Measurements from ENCODE around the gene ATPAF2.

ATPAF2 gene

DNA sequence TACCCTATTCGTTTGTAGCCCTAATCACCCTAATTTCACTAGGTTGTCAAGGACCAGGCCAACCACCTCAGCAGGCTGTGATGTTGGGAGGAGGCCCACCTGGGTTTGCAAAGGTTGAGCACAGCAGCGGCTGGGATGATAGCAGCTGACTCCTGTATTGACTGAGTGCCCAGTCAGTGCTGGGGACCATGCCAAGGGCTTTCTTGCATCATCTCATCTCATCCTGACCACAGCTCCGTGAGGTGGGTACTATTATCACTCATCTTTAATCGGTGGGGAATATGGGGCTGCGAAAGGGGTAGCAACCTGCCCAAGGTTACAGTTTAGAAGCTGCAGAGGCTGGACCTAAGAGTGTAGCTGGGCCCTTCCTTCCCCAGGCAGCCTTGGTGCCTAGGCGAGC is 11.7 kb downstream of the ATPAF2 start:
- peaks cover 21% of the 10 kb centered on the region for H3K4me1 Mint-ChIP-seq
- H3K27me3 Mint-ChIP-seq: no peaks in the 10 kb centered on the region
- H3K36me3 Mint-ChIP-seq: peaks cover 25% of the 10 kb centered on the region
- no peak for ATAC-seq
- no peaks in the 10 kb centered on the region for H3K9me3 Mint-ChIP-seq
- no peak overlapping the region for H3K4me3 Mint-ChIP-seq
- no peak overlapping the region for H3K27ac Mint-ChIP-seq

DNA sequence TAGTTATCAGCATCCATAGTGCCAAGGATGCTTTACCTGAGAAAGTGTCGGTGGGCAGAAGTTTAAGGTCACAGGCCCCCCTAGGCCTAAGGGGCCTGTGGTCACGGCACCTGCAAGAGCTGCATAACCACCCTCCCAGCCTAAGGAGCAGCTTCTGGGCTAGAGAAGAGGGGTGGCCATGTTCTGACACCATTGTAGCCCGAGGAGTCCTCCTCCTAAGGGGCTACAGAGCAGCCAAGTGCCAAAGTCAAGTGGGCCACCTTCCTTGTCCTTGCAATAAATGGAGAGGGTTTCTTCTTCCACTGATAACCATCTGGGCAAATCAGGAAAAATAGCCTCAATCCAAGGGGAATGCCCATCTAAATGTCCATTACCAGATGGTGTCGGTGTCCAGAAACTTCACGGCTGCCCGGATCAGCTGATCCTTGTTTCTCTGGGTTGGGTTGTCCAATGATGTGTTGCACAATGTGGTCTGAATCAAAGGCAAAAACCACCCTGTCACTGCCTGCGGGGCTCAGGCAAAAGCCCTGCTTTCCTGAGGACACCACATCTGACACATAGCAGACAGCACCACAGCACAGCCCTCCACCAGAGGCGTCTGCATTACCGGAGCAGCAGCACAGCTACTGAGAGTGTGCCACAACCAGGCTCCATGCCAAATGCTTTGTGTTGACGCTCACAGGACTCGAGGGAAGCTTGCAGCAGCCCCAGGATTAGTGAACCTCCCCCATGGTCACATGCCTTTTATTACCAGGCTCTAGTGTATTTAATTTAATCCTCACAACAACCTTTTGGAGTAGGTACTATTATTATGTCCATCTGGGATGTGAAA is 12.8 kb downstream of the ATPAF2 start:
- Mint-ChIP-seq H3K4me3 (no peak overlapping the region), H3K9me3 (no peaks in the 10 kb centered on the region), H3K4me1 (peaks cover 15% of the 10 kb centered on the region), H3K36me3 (peaks cover 25% of the 10 kb centered on the region), H3K27me3 (no peaks in the 10 kb centered on the region), H3K27ac (no peak overlapping the region)
- no peak for ATAC-seq

DNA sequence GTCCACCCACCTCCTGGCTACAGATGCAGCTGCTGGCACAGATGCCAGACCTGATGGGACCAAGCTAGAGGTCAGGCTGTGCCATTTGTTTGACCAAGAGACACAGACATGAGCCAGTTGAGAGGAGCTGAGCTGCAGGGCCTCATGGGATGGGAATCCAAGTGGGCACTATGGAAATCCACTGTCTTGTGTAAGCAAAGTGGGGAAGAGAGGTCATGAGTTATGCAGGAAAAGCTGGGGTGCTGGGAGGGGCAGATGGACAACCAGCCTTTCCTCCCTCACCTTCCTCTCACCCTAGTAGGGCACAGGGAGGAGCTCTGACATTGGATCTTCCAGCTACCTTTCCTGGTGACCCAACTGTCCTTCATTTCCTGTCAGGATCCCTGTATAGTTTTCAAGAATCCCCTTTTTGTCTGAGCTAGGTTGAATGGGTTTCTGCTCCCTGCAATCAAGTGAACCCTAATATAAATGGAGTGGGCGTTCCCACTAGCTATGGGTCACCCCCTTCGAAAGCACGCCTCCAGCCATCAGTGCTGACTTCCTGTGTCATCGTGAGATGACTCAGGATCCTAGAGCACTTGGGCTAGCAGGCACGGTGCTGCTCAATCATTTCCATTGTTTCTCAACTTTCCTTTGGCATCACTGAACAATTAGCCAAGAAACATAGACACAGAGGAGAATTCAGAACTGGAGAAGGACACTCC is 13.6 kb downstream of the ATPAF2 start:
- H3K36me3 Mint-ChIP-seq: peaks cover 25% of the 10 kb centered on the region
- peak; percentile 64 for ATAC-seq

DNA sequence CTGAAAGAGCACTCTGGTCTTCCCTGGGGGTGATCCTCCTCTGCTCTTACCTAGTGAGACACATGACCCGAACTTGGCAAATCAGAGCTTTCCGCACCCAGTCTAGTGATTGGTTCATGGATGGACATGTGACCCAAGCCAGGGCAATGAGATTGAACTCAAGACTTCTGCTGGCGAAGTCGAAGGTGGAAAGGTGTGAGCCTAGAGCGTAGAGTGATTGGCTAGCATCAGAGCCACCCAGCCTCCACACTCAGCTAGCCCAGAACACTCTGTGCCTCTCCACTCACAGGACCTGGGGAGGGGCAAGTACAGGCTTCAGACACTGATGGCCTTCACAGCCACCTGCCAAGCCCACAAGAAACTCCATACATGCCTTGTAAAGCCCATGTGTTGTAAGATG is 17.6 kb downstream of the ATPAF2 start:
- Mint-ChIP-seq H3K4me1 (peaks cover 11% of the 10 kb centered on the region), H3K27ac (no peak overlapping the region), H3K27me3 (no peaks in the 10 kb centered on the region), H3K9me3 (no peaks in the 10 kb centered on the region), H3K4me3 (no peak overlapping the region), H3K36me3 (peaks cover 32% of the 10 kb centered on the region)
- no peak for ATAC-seq

More for the DNA sequence above, 13.6 kb downstream of the ATPAF2 start:
- Mint-ChIP-seq H3K27ac (no peak overlapping the region), H3K4me1 (peaks cover 15% of the 10 kb centered on the region), H3K27me3 (no peaks in the 10 kb centered on the region), H3K9me3 (no peaks in the 10 kb centered on the region), H3K4me3 (no peak overlapping the region)

DNA sequence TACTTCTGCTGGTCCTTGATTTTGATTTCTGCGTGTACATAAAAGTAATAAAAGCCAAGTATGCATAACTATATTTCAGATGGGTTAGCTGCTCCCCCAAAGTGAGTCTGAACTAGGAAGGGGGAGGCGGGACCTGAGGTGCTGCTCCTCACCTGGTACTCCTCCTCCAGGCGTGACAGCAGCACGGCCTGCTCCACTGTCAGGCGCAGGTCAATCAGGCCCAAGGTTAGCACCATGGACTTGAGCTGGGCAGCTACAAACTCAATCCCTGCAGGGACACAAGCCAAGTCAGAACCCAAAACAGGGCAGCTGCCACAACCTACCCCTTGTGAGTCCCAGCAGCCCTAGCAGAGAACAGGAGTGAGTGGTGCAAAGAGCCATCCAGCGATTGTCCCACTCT is 18.0 kb downstream of the ATPAF2 start:
- Mint-ChIP-seq H3K4me3 (no peak overlapping the region), H3K27me3 (no peaks in the 10 kb centered on the region), H3K4me1 (peaks cover 11% of the 10 kb centered on the region), H3K9me3 (no peaks in the 10 kb centered on the region), H3K27ac (no peak overlapping the region), H3K36me3 (peaks cover 36% of the 10 kb centered on the region)
- ATAC-seq: no peak

DNA sequence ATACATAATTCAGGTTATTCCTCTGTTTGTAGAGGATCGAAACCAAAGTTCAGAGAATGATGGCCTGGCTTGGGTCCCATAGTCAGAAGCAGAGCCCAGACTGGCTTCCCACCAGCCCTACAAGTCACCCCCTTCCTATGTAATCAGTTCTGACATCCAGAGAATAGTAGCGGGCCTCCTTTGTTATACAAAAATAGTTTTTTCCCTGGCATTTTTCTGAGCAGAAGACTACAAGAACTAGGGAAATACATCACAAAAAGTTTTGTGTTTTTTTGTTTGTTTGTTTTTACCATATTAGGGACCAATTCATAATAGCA is 19.2 kb downstream of the ATPAF2 start:
- Mint-ChIP-seq H3K27me3 (no peaks in the 10 kb centered on the region), H3K4me1 (peaks cover under 1% of the 10 kb centered on the region), H3K4me3 (no peak overlapping the region), H3K27ac (no peak overlapping the region), H3K36me3 (peaks cover 43% of the 10 kb centered on the region), H3K9me3 (no peaks in the 10 kb centered on the region)
- no peak for ATAC-seq

DNA sequence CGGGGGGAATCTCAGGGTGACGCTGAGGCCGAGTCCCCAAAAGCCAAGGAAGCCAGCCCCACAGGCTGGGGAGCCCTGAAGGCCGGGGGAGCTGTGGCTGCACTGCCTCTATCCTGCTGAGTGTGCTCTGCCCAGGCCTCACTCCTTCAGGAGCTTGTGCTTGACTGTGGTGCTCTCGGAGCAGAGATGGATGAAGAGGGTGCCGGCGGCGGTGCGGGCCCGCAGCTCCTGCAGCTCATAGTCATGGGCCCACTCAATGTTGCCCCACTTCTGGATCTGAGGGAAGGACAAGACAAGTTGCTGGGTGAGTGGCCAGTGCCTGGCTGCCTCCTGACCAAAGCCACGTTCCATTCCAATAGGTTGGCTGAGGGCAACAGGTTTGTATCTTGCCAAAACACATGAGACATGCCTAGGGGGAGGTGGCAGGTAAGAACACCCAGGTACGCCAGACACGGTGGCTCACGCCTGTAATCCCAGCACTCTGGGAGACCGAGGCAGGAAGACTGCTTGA is 20.5 kb downstream of the ATPAF2 start:
- no peak overlapping the region for H3K4me3 Mint-ChIP-seq
- no peaks in the 10 kb centered on the region for H3K4me1 Mint-ChIP-seq
- H3K36me3 Mint-ChIP-seq: peaks cover 36% of the 10 kb centered on the region
- H3K9me3 Mint-ChIP-seq: no peaks in the 10 kb centered on the region
- H3K27ac Mint-ChIP-seq: no peak overlapping the region
- no peak for ATAC-seq
- no peaks in the 10 kb centered on the region for H3K27me3 Mint-ChIP-seq

DNA sequence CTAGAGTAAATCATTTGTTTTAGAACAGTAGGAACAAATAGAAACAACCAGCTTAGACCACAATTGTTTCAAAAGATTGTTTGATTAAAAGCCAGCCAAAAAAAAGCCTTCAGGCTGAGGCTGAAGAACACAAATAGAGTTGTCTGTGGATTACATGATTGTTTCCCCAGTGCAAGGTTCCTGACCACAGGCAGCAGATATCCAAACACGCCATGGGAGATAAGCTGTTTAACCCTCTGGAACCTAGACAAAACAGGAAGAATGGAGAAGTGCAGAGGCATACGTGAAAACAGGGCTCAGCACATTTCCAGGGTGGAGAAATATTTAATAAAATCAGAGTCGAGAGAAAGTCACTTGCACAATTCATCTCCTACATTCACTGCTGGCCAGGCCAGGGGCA is 21.0 kb downstream of the ATPAF2 start:
- Mint-ChIP-seq H3K9me3 (no peaks in the 10 kb centered on the region), H3K27me3 (no peaks in the 10 kb centered on the region), H3K36me3 (peaks cover 41% of the 10 kb centered on the region), H3K27ac (no peak overlapping the region), H3K4me3 (no peak overlapping the region), H3K4me1 (no peaks in the 10 kb centered on the region)
- ATAC-seq: no peak

DNA sequence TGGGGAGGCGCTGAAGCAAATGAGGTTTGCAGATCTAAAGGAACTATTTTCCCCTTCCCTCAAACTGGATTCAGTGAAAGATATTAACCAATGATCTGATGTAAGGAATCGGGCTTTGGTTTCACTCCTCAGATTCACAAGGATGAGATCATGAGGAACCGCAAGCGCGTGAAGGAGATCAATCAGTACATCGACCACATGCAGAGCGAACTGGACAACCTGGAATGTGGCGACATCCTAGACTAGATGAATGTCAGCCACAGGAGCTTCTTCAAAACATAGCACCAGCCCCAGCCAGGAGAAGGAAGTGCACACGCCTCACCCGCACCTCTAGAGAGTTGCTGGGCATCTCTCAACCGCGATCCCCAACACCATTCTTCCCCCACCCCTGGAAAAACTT is 22.5 kb downstream of the ATPAF2 start:
- no peak for ATAC-seq
- H3K27ac Mint-ChIP-seq: no peak overlapping the region
- peaks cover 55% of the 10 kb centered on the region for H3K36me3 Mint-ChIP-seq
- no peaks in the 10 kb centered on the region for H3K9me3 Mint-ChIP-seq
- H3K27me3 Mint-ChIP-seq: no peaks in the 10 kb centered on the region
- H3K4me1 Mint-ChIP-seq: no peaks in the 10 kb centered on the region
- no peak overlapping the region for H3K4me3 Mint-ChIP-seq

DNA sequence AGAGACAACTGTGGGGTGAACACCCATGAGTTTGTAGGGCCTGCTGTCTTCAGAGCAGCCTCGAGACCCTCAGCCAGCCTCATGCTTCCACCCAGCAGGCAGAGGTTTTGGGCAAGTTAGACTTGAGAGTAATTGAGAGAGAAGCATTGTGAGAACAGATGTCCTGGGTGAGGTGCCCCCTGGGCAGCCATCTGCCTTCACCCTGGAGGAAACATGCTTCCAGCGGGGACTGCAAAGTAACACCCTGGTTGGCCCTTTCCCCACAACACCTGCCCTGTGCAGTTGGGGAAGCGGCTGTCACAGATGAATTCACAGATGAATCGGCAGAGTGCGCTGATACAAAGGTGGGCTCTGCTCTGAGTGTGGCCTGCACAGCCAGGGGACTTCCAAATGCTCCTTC is 23.4 kb downstream of the ATPAF2 start:
- Mint-ChIP-seq H3K27me3 (no peaks in the 10 kb centered on the region), H3K4me3 (no peak overlapping the region), H3K36me3 (peaks cover 59% of the 10 kb centered on the region)

DNA sequence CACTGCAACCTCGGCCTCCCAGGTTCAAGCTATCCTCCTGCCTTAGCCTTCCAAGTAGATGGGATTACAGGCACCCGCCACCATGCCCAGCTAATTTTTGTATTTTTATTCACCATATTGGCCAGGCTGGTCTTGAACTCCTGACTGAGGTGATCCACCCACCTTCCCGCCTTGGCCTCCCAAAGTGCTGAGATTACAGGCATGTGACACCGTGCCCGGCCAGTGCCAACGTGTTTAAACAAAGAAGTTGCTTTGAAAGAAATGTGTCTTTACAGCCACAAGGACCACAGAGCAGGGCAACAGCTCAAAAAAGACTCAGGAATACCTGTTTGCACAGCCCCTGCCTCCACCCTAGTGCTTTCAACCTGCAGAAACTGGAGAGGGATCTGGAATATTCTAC is 25.0 kb downstream of the ATPAF2 start:
- no peak overlapping the region for H3K27ac Mint-ChIP-seq
- H3K27me3 Mint-ChIP-seq: no peaks in the 10 kb centered on the region
- H3K4me1 Mint-ChIP-seq: no peaks in the 10 kb centered on the region
- no peak overlapping the region for H3K4me3 Mint-ChIP-seq
- H3K9me3 Mint-ChIP-seq: no peaks in the 10 kb centered on the region
- ATAC-seq: no peak
- H3K36me3 Mint-ChIP-seq: peaks cover 71% of the 10 kb centered on the region

More for the DNA sequence above, 23.4 kb downstream of the ATPAF2 start:
- H3K27ac Mint-ChIP-seq: no peak overlapping the region
- H3K4me1 Mint-ChIP-seq: no peaks in the 10 kb centered on the region
- no peak for ATAC-seq
- no peaks in the 10 kb centered on the region for H3K9me3 Mint-ChIP-seq

DNA sequence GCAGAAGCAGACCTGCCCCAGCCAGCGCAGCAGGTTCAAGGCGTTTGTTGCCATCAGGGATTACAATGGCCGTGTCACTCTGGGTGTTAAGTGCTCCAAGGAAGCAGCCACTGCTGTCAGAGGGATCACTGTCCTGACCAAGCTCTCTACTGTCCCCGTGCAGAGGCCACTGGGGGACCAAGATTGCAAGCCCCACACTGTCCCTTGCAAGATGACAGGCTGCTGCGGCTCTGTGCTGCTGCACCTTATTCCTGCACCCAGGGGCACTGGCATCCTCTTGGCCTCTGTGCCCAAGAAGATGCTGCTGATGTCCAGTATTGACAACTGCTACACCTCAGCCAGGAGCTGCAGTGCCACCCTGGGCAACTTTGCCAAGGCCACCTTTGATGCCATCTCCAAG is 27.7 kb downstream of the ATPAF2 start:
- H3K9me3 Mint-ChIP-seq: no peaks in the 10 kb centered on the region
- H3K4me3 Mint-ChIP-seq: no peak overlapping the region
- H3K36me3 Mint-ChIP-seq: peaks cover 71% of the 10 kb centered on the region
- no peak overlapping the region for H3K27ac Mint-ChIP-seq
- no peaks in the 10 kb centered on the region for H3K4me1 Mint-ChIP-seq
- H3K27me3 Mint-ChIP-seq: no peaks in the 10 kb centered on the region
- no peak for ATAC-seq

DNA sequence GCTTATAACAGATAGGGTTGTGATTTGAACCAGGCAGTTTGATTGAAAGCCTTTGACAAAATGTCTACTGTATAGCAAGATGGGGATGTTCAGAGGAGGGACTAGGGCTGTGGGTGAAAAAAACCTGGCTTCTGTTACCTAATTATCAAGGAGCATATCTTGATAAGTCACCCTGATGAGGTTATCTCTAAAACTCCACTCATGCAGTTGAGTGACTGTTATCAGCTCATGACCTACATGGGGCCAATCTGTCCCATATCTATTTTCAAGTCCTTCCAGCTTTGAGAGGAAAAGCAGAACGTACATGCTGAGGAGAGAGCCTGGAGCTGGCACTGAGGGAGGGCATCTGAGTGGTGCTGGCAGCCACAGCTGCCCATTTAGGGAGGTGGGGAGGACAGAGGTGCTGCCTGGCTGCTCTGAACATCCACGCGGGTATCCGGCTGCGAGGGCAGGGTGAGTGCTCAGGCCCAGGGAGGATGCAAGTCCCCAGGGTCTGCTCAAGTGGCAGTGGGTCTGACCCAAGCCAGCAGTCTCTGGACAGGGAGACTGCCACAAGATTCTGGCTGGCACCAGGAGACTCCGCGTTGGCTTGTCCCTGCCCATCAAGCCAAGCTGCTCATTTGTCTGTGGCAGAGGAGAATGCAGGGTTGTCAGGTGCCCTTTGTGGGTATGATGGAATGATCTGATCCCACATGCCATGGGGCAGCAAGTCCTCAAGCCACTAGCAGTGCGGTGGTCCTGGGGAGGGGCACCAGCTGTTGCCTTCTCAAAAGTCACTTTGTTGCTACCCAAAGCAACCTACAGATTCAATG is 29.2 kb downstream of the ATPAF2 start:
- H3K4me1 Mint-ChIP-seq: no peaks in the 10 kb centered on the region
- H3K27ac Mint-ChIP-seq: no peak overlapping the region
- no peaks in the 10 kb centered on the region for H3K9me3 Mint-ChIP-seq
- H3K27me3 Mint-ChIP-seq: no peaks in the 10 kb centered on the region
- ATAC-seq: no peak
- H3K4me3 Mint-ChIP-seq: no peak overlapping the region
- peaks cover 58% of the 10 kb centered on the region for H3K36me3 Mint-ChIP-seq

DNA sequence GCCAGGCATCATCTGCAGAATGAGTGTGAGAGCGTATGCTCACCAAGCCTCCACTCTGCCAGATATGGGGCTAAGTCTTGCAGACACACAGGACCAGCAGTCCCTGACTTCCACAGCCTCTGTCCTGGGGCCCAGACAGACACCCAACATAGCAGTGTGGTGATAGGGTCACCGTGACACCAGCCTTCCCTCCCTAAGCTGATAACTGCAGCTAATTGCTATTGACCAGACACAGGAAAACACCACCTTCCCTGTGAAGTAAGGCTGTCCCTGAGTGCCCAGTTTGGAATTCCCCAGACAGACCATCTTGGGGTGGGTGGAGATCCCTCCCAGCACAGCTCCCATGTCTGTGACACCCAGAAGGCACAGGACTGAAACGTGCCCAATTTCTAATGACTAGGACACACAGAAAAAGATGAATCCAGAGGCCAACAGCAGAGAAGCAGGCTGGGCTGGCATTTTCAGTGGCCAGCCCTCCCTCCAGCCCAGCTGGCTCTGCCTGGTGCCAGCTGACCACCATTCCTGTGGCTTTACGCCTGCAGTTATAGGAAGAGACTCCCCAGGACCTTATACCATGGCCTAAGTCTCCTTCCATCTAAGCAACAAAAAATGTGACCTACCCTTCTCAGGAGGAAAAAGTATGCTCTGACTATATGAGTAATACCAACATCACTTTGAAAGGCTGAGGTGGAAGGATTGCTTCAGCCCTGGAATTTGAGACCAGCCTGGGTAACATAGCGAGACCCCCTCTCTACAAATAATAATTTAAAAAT is 30.3 kb downstream of the ATPAF2 start:
- no peaks in the 10 kb centered on the region for H3K9me3 Mint-ChIP-seq
- H3K4me3 Mint-ChIP-seq: no peak overlapping the region
- H3K4me1 Mint-ChIP-seq: no peaks in the 10 kb centered on the region
- no peak for ATAC-seq
- peaks cover 54% of the 10 kb centered on the region for H3K36me3 Mint-ChIP-seq
- no peak overlapping the region for H3K27ac Mint-ChIP-seq
- no peaks in the 10 kb centered on the region for H3K27me3 Mint-ChIP-seq

Data from stimulated activated memory B cell treated with anti-CD40 and anti-IgM and Interleukin-4, amounts not matched to agents 10 μg/mL and 1 μg/mL and 100 μg/mL, for 72 hours (primary cell).